ENCODE measurements around the gene PDE4D.

PDE4D gene

GRCh38 chr5:58934629-58935097 lies 958.9 kb downstream of the PDE4D start:
- no peak for FAIRE-seq

- FAIRE-seq = no peak
Measured at GRCh38 chr5:58933891-58934628, 959.5 kb downstream of the PDE4D start.

- FAIRE-seq = no peak
Measured at GRCh38 chr5:58932057-58932612, 961.4 kb downstream of the PDE4D start.

GRCh38 chr5:58930520-58930919 lies 963.0 kb downstream of the PDE4D start:
- FAIRE-seq = no peak

- FAIRE-seq = no peak
Measured at GRCh38 chr5:58929726-58930125, 963.8 kb downstream of the PDE4D start.

GRCh38 chr5:58927938-58928337 lies 965.6 kb downstream of the PDE4D start:
- no peak for FAIRE-seq

- FAIRE-seq = no peak
Measured at GRCh38 chr5:58927181-58927580, 966.3 kb downstream of the PDE4D start.

GRCh38 chr5:58926541-58926935 lies 967.0 kb downstream of the PDE4D start:
- no peak for FAIRE-seq

GRCh38 chr5:58925627-58926540 lies 967.6 kb downstream of the PDE4D start:
- FAIRE-seq = no peak

- no peak for FAIRE-seq
Measured at GRCh38 chr5:58924306-58924705, 969.2 kb downstream of the PDE4D start.

GRCh38 chr5:58923355-58923754 lies 970.2 kb downstream of the PDE4D start:
- no peak for FAIRE-seq

GRCh38 chr5:58922461-58923171 lies 970.9 kb downstream of the PDE4D start:
- FAIRE-seq = no peak

GRCh38 chr5:58921159-58921558 lies 972.4 kb downstream of the PDE4D start:
- FAIRE-seq = no peak

GRCh38 chr5:58919833-58920232 lies 973.7 kb downstream of the PDE4D start:
- FAIRE-seq = no peak

Data from islet of Langerhans (tissue), 1 donor.